ENCODE results near the gene ARL10.

ARL10 gene

GRCh38 chr5:176339304-176339703 is 26.0 kb upstream of the ARL10 start:
- CTCF ChIA-PET: interaction anchor here (1.7 kb wide), 1 partner anchor 10 kb away, joined by 4 read pairs; no protein-coding TSS in a partner anchor
- Histone ChIP-seq H3K36me3 (ENCODE audit: control insufficient read depth in 4 of 4, insufficient read depth in 4 of 4, low read length in 3 of 4) (peaks cover 3 to 38% (median 22%) of the 10 kb centered on the region in 4 experiments), H3K4me3 (ENCODE audit: control insufficient read depth in 1 of 7, extremely low read depth in 1 of 7, insufficient read depth in 4 of 7, low read depth in 2 of 7, low read length in 6 of 7) (no peak overlapping the region), H3K4me1 (ENCODE audit: control extremely low read depth in 1 of 4, control insufficient read depth in 4 of 4, insufficient read depth in 4 of 4, low read length in 3 of 4) (no peaks in the 10 kb centered on the region), H3K9me3 (ENCODE audit: control extremely low read depth in 1 of 5, control insufficient read depth in 4 of 5, insufficient read depth in 2 of 5, low read depth in 1 of 5, low read length in 4 of 5) (peaks cover 0 to 3% (median 2%) of the 10 kb centered on the region in 5 experiments), H3K27ac (ENCODE audit: insufficient read depth in 1 of 2, low read depth in 1 of 2, low read length in 2 of 2, poor library complexity in 1 of 2, severe bottlenecking in 2 of 2) (no peak overlapping the region), H3K27me3 (replicated peaks in 2 of 5; ENCODE audit: control insufficient read depth in 4 of 5, insufficient read depth in 5 of 5, low read length in 4 of 5) (no peaks in the 10 kb centered on the region)
- POLR2A ChIA-PET: interaction anchor here (0.7 kb wide), 1 partner anchor 771 kb away, joined by 3 read pairs; no protein-coding TSS in a partner anchor
- DNase-seq: no peak
- 100% methylated on average over 2 of the region's 5 CpGs for WGBS (ENCODE audit: insufficient coverage)

- H3K36me3 ChIP-seq (ENCODE audit: control insufficient read depth in 4 of 4, insufficient read depth in 4 of 4, low read length in 3 of 4): peaks cover 5 to 49% (median 29%) of the 10 kb centered on the region in 4 experiments
- 86% methylated on average over 2 of the region's 2 CpGs for WGBS (ENCODE audit: insufficient coverage)
- H3K9me3 ChIP-seq (ENCODE audit: control extremely low read depth in 1 of 5, control insufficient read depth in 4 of 5, insufficient read depth in 2 of 5, low read depth in 1 of 5, low read length in 4 of 5): no peaks in the 10 kb centered on the region
- H3K27me3 ChIP-seq (replicated peaks in 2 of 5; ENCODE audit: control insufficient read depth in 4 of 5, insufficient read depth in 5 of 5, low read length in 4 of 5): no peaks in the 10 kb centered on the region
- ChIA-PET POLR2A (no interaction called here), CTCF (interaction anchor here (0.6 to 0.7 kb wide), 2 partner anchors 9 to 201 kb away, joined by 3 read pairs; no protein-coding TSS in a partner anchor)
- no peak overlapping the region for H3K27ac ChIP-seq (ENCODE audit: insufficient read depth in 1 of 2, low read depth in 1 of 2, low read length in 2 of 2, poor library complexity in 1 of 2, severe bottlenecking in 2 of 2)
- no peaks in the 10 kb centered on the region for H3K4me1 ChIP-seq (ENCODE audit: control extremely low read depth in 1 of 4, control insufficient read depth in 4 of 4, insufficient read depth in 4 of 4, low read length in 3 of 4)
- H3K4me3 ChIP-seq (ENCODE audit: control insufficient read depth in 1 of 7, extremely low read depth in 1 of 7, insufficient read depth in 4 of 7, low read depth in 2 of 7, low read length in 6 of 7): no peak overlapping the region
- DNase-seq: no peak
Measured at GRCh38 chr5:176341325-176342157, 23.7 kb upstream of the ARL10 start.

- Histone ChIP-seq H3K9me3 (ENCODE audit: control extremely low read depth in 1 of 5, control insufficient read depth in 4 of 5, insufficient read depth in 2 of 5, low read depth in 1 of 5, low read length in 4 of 5) (no peaks in the 10 kb centered on the region), H3K36me3 (ENCODE audit: control insufficient read depth in 4 of 4, insufficient read depth in 4 of 4, low read length in 3 of 4) (peaks cover 8 to 49% (median 29%) of the 10 kb centered on the region in 4 experiments), H3K4me3 (ENCODE audit: control insufficient read depth in 1 of 7, extremely low read depth in 1 of 7, insufficient read depth in 4 of 7, low read depth in 2 of 7, low read length in 6 of 7) (no peak overlapping the region), H3K4me1 (ENCODE audit: control extremely low read depth in 1 of 4, control insufficient read depth in 4 of 4, insufficient read depth in 4 of 4, low read length in 3 of 4) (no peaks in the 10 kb centered on the region), H3K27ac (ENCODE audit: insufficient read depth in 1 of 2, low read depth in 1 of 2, low read length in 2 of 2, poor library complexity in 1 of 2, severe bottlenecking in 2 of 2) (no peak overlapping the region), H3K27me3 (replicated peaks in 2 of 5; ENCODE audit: control insufficient read depth in 4 of 5, insufficient read depth in 5 of 5, low read length in 4 of 5) (no peaks in the 10 kb centered on the region)
- WGBS (ENCODE audit: insufficient coverage): no CpG with 5 or more reads among the region's 1 CpG
- POLR2A ChIA-PET: no interaction called here
- no peak for DNase-seq
- CTCF ChIA-PET: interaction anchor here (0.6 kb wide), 1 partner anchor 8 kb away, joined by 3 read pairs; no protein-coding TSS in a partner anchor
Measured at GRCh38 chr5:176342158-176342483, 23.2 kb upstream of the ARL10 start.

GRCh38 chr5:176342766-176343458 is 22.4 kb upstream of the ARL10 start:
- POLR2A ChIA-PET: interaction anchor here (1.0 kb wide), 1 partner anchor 9 kb away, joined by 4 read pairs; no protein-coding TSS in a partner anchor
- Histone ChIP-seq H3K4me1 (ENCODE audit: control extremely low read depth in 1 of 4, control insufficient read depth in 4 of 4, insufficient read depth in 4 of 4, low read length in 3 of 4) (no peaks in the 10 kb centered on the region), H3K36me3 (ENCODE audit: control insufficient read depth in 4 of 4, insufficient read depth in 4 of 4, low read length in 3 of 4) (peaks cover 8 to 50% (median 33%) of the 10 kb centered on the region in 4 experiments), H3K27me3 (replicated peaks in 2 of 5; ENCODE audit: control insufficient read depth in 4 of 5, insufficient read depth in 5 of 5, low read length in 4 of 5) (no peaks in the 10 kb centered on the region), H3K27ac (ENCODE audit: insufficient read depth in 1 of 2, low read depth in 1 of 2, low read length in 2 of 2, poor library complexity in 1 of 2, severe bottlenecking in 2 of 2) (no peak overlapping the region), H3K4me3 (ENCODE audit: control insufficient read depth in 1 of 7, extremely low read depth in 1 of 7, insufficient read depth in 4 of 7, low read depth in 2 of 7, low read length in 6 of 7) (no peak overlapping the region), H3K9me3 (ENCODE audit: control extremely low read depth in 1 of 5, control insufficient read depth in 4 of 5, insufficient read depth in 2 of 5, low read depth in 1 of 5, low read length in 4 of 5) (no peaks in the 10 kb centered on the region)
- WGBS (ENCODE audit: insufficient coverage): no CpG with 5 or more reads among the region's 2 CpGs
- CTCF ChIA-PET: no interaction called here
- DNase-seq: no peak

- 100% methylated on average over 1 of the region's 8 CpGs for WGBS (ENCODE audit: insufficient coverage)
- POLR2A ChIA-PET: no interaction called here
- peaks cover 14 to 90% (median 77%) of the 10 kb centered on the region in 4 experiments for H3K36me3 ChIP-seq (ENCODE audit: control insufficient read depth in 4 of 4, insufficient read depth in 4 of 4, low read length in 3 of 4)
- no peaks in the 10 kb centered on the region for H3K27me3 ChIP-seq (replicated peaks in 2 of 5; ENCODE audit: control insufficient read depth in 4 of 5, insufficient read depth in 5 of 5, low read length in 4 of 5)
- DNase-seq: no peak
- no peak overlapping the region for H3K27ac ChIP-seq (ENCODE audit: insufficient read depth in 1 of 2, low read depth in 1 of 2, low read length in 2 of 2, poor library complexity in 1 of 2, severe bottlenecking in 2 of 2)
- H3K4me1 ChIP-seq (ENCODE audit: control extremely low read depth in 1 of 4, control insufficient read depth in 4 of 4, insufficient read depth in 4 of 4, low read length in 3 of 4): no peaks in the 10 kb centered on the region
- CTCF ChIA-PET: interaction anchor here (0.7 kb wide), 1 partner anchor 8 kb away, joined by 3 read pairs; no protein-coding TSS in a partner anchor
- no peak overlapping the region for H3K4me3 ChIP-seq (ENCODE audit: control insufficient read depth in 1 of 7, extremely low read depth in 1 of 7, insufficient read depth in 4 of 7, low read depth in 2 of 7, low read length in 6 of 7)
- no peaks in the 10 kb centered on the region for H3K9me3 ChIP-seq (ENCODE audit: control extremely low read depth in 1 of 5, control insufficient read depth in 4 of 5, insufficient read depth in 2 of 5, low read depth in 1 of 5, low read length in 4 of 5)
Measured at GRCh38 chr5:176350416-176350815, 14.9 kb upstream of the ARL10 start.

- H3K27me3 ChIP-seq (replicated peaks in 2 of 5; ENCODE audit: control insufficient read depth in 4 of 5, insufficient read depth in 5 of 5, low read length in 4 of 5): no peaks in the 10 kb centered on the region
- H3K36me3 ChIP-seq (ENCODE audit: control insufficient read depth in 4 of 4, insufficient read depth in 4 of 4, low read length in 3 of 4): peaks cover 21 to 93% (median 80%) of the 10 kb centered on the region in 4 experiments
- WGBS (ENCODE audit: insufficient coverage): 98% methylated on average over 4 of the region's 5 CpGs
- no peaks in the 10 kb centered on the region for H3K9me3 ChIP-seq (ENCODE audit: control extremely low read depth in 1 of 5, control insufficient read depth in 4 of 5, insufficient read depth in 2 of 5, low read depth in 1 of 5, low read length in 4 of 5)
- H3K4me1 ChIP-seq (ENCODE audit: control extremely low read depth in 1 of 4, control insufficient read depth in 4 of 4, insufficient read depth in 4 of 4, low read length in 3 of 4): no peaks in the 10 kb centered on the region
- no peak for DNase-seq
- CTCF ChIA-PET: interaction anchor here (1.2 to 1.6 kb wide), 2 partner anchors 8 to 12 kb away, joined by 4 read pairs; no protein-coding TSS in a partner anchor
- no peak overlapping the region for H3K4me3 ChIP-seq (ENCODE audit: control insufficient read depth in 1 of 7, extremely low read depth in 1 of 7, insufficient read depth in 4 of 7, low read depth in 2 of 7, low read length in 6 of 7)
- POLR2A ChIA-PET: interaction anchor here (0.7 kb wide), 1 partner anchor 9 kb away, joined by 4 read pairs; no protein-coding TSS in a partner anchor
- H3K27ac ChIP-seq (ENCODE audit: insufficient read depth in 1 of 2, low read depth in 1 of 2, low read length in 2 of 2, poor library complexity in 1 of 2, severe bottlenecking in 2 of 2): no peak overlapping the region
Measured at GRCh38 chr5:176352116-176352878, 13.0 kb upstream of the ARL10 start.
